RWPE2 (cell line): Measurements from ENCODE around the gene SMIM38.

Source experiments
- ATAC-seq: fragments of 200-7000 bp; cut with Tn5 transposase; 3 replicates; pipeline ENCODE4 v1.9.1; 2021; ENCODE audit warnings: low read depth
- DNase-seq: peaks from one replicate; pipeline ENCODE4 v3.0.0-alpha.2; 2020; ENCODE audit warnings: low spot score
- H3K27ac ChIP-seq: fragments of 450-650 bp; 2 replicates; pipeline ENCODE4 v1.5.1; 2017; ENCODE audit warnings: mild to moderate bottlenecking; ENCODE audit not compliant: poor library complexity, severe bottlenecking
- H3K27me3 ChIP-seq: fragments of 250-450 bp; sonication (Bioruptor Pico); 2 replicates; pipeline ENCODE4 v1.5.1; 2021; ENCODE audit warnings: mild to moderate bottlenecking, moderate library complexity; ENCODE audit not compliant: insufficient read depth, poor library complexity, severe bottlenecking
- H3K36me3 ChIP-seq: fragments of 250-450 bp; sonication (Bioruptor Pico); 2 replicates; pipeline ENCODE4 v1.5.1; 2020; ENCODE audit warnings: low read depth, mild to moderate bottlenecking, moderate library complexity
- H3K4me1 ChIP-seq: fragments of 250-450 bp; sonication (Bioruptor Pico); 2 replicates; pipeline ENCODE4 v1.5.1; 2021; ENCODE audit warnings: mild to moderate bottlenecking, moderate library complexity; ENCODE audit not compliant: insufficient read depth, poor library complexity, severe bottlenecking
- H3K4me3 ChIP-seq: fragments of 250-450 bp; sonication (Bioruptor Pico); 2 replicates; pipeline ENCODE4 v1.5.1; 2021; ENCODE audit warnings: mild to moderate bottlenecking, moderate library complexity; ENCODE audit not compliant: severe bottlenecking
- H3K9me3 ChIP-seq: fragments of 250-450 bp; sonication (Bioruptor Pico); 2 replicates; pipeline ENCODE4 v1.5.1; 2021; ENCODE audit warnings: mild to moderate bottlenecking, moderate library complexity; ENCODE audit not compliant: severe bottlenecking
- CTCF ChIP-seq: fragments of 450-650 bp; IDR thresholded peaks from one replicate; pipeline ENCODE4 v1.5.1; 2017; ENCODE audit warnings: mild to moderate bottlenecking, moderate library complexity; ENCODE audit not compliant: poor library complexity, severe bottlenecking

Gene SMIM38

GRCh38 chr11:69108559-69108958 lies 47.2 kb upstream of the SMIM38 start:
- no peaks in the 10 kb centered on the region for H3K27me3 ChIP-seq
- no peak for TF ChIP-seq CTCF
- no peaks in the 10 kb centered on the region for H3K4me1 ChIP-seq
- no peaks in the 10 kb centered on the region for H3K9me3 ChIP-seq
- no peaks in the 10 kb centered on the region for H3K36me3 ChIP-seq
- no peak for DNase-seq
- no peak for ATAC-seq
- no peak overlapping the region for H3K4me3 ChIP-seq
- H3K27ac ChIP-seq = no peak overlapping the region

- Histone ChIP-seq H3K36me3 (no peaks in the 10 kb centered on the region), H3K27ac (no peak overlapping the region), H3K27me3 (no peaks in the 10 kb centered on the region), H3K4me3 (no peak overlapping the region), H3K4me1 (no peaks in the 10 kb centered on the region), H3K9me3 (no peaks in the 10 kb centered on the region)
- ATAC-seq = no peak
- no peak for DNase-seq
- TF ChIP-seq CTCF = no peak
Observed at GRCh38 chr11:69109101-69109500, 46.6 kb upstream of the SMIM38 start.

- no peaks in the 10 kb centered on the region for H3K27me3 ChIP-seq
- no peak overlapping the region for H3K27ac ChIP-seq
- no peaks in the 10 kb centered on the region for H3K4me1 ChIP-seq
- TF ChIP-seq CTCF = no peak
- H3K9me3 ChIP-seq = no peaks in the 10 kb centered on the region
- no peaks in the 10 kb centered on the region for H3K36me3 ChIP-seq
- no peak overlapping the region for H3K4me3 ChIP-seq
- ATAC-seq (no peak), DNase-seq (no peak)
Observed at GRCh38 chr11:69110451-69110850, 45.3 kb upstream of the SMIM38 start.

- Histone ChIP-seq H3K27me3 (no peaks in the 10 kb centered on the region), H3K27ac (no peak overlapping the region), H3K9me3 (no peaks in the 10 kb centered on the region), H3K4me1 (no peaks in the 10 kb centered on the region), H3K36me3 (no peaks in the 10 kb centered on the region), H3K4me3 (no peak overlapping the region)
- DNase-seq (no peak), ATAC-seq (no peak)
- TF ChIP-seq CTCF = no peak
Observed at GRCh38 chr11:69111624-69112542, 43.9 kb upstream of the SMIM38 start.

GRCh38 chr11:69113226-69113625 lies 42.5 kb upstream of the SMIM38 start:
- no peaks in the 10 kb centered on the region for H3K9me3 ChIP-seq
- no peaks in the 10 kb centered on the region for H3K36me3 ChIP-seq
- no peak overlapping the region for H3K27ac ChIP-seq
- DNase-seq = no peak
- no peak for TF ChIP-seq CTCF
- no peaks in the 10 kb centered on the region for H3K27me3 ChIP-seq
- no peaks in the 10 kb centered on the region for H3K4me1 ChIP-seq
- H3K4me3 ChIP-seq = no peak overlapping the region
- ATAC-seq = no peak
